HEK293 (cell line): ENCODE results near the gene CLEC4G.

Source experiments
- BCL11B ChIP-seq: fragments of 450-650 bp; formaldehyde crosslinking; IDR thresholded peaks from 2 replicates; pipeline ENCODE4 v1.5.1; 2016; ENCODE audit warnings: low read depth, missing biosample characterization, missing genetic modification characterization
- KLF1 ChIP-seq: fragments of 450-650 bp; formaldehyde crosslinking; IDR thresholded peaks from 2 replicates; pipeline ENCODE4 v1.5.1; 2016; ENCODE audit warnings: missing biosample characterization, missing genetic modification characterization
- ZNF114 ChIP-seq: fragments of 450-650 bp; formaldehyde crosslinking; IDR thresholded peaks from 2 replicates; pipeline ENCODE4 v1.5.0; 2017; ENCODE audit warnings: missing biosample characterization, missing genetic modification characterization
- ZNF121 ChIP-seq: fragments of 450-650 bp; formaldehyde crosslinking; IDR thresholded peaks from 2 replicates; pipeline ENCODE4 v1.5.1; 2016; ENCODE audit warnings: missing biosample characterization, missing genetic modification characterization
- ZNF140 ChIP-seq: fragments of 450-650 bp; formaldehyde crosslinking; IDR thresholded peaks from 2 replicates; pipeline ENCODE4 v1.5.1; 2016; ENCODE audit warnings: missing biosample characterization, missing genetic modification characterization
- ZNF510 ChIP-seq: fragments of 450-650 bp; formaldehyde crosslinking; IDR thresholded peaks from 2 replicates; pipeline ENCODE4 v1.5.1; 2018; ENCODE audit warnings: mild to moderate bottlenecking, missing genetic modification characterization, missing biosample characterization; ENCODE audit not compliant: insufficient replicate concordance
- ZNF560 ChIP-seq: fragments of 450-650 bp; formaldehyde crosslinking; IDR thresholded peaks from 2 replicates; pipeline ENCODE4 v1.5.1; 2017; ENCODE audit warnings: missing biosample characterization, missing genetic modification characterization, borderline replicate concordance
- ZNF76 ChIP-seq: fragments of 450-650 bp; formaldehyde crosslinking; IDR thresholded peaks from 2 replicates; pipeline ENCODE4; 2016; ENCODE audit warnings: low read depth, missing biosample characterization, missing genetic modification characterization, borderline replicate concordance
- TF ChIP-seq, protein P1 (sequence below): fragments of 450-650 bp; formaldehyde crosslinking; IDR thresholded peaks from 2 replicates; pipeline ENCODE4 v1.5.1; 2016; ENCODE audit warnings: missing biosample characterization, missing genetic modification characterization
- TF ChIP-seq, protein P2 (sequence below): fragments of 450-650 bp; formaldehyde crosslinking; IDR thresholded peaks from 2 replicates; pipeline ENCODE4 v1.5.1; 2016; ENCODE audit warnings: missing biosample characterization, missing genetic modification characterization, low read depth

DNA sequence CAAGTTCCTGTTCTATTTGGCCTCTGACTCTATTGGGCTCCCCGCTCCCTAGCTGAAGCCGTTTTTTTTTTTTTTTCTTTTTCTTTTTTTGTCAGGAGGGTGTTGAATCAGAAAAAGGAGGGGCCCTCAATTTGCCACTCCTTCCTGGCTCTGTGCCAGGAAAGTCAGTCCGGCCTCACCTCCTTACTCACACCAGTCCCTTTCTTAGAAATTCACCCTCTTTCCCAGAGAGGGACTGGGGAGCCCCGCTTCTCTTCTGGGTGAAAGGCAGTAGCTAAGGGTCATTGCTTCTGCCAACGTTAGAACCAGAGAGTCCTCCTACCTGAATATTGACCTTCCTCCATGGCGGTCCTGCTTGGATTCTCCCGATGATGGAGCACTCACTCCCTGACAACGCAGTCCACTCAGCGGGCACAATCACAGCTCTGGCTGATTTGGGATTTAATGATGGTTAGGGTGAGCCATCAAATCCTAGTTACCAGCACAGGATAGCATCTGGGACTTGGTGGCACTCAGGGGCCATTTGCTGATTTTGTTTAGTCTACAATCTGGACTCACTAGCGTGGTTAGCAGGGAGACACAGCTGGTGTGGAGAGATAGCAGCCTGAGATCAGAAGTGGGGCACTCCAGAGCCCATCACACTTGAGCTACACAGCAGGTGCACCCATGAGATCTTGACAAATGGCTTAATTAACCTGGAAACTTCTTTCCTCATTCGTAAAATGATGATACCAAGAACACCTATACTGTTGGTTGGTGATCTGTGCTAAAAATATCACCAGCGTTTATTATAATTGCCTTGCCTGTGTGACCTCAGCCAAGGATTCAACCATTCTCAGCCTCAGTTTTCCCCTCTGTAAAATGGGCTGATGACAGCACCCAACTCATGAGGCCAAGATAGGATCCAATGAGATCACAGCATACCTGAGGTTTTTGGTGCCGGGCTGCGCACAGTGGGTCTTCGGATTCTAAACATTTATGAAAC, 32.2 kb downstream of the CLEC4G start:
- TF ChIP-seq KLF1 (tag by site-specific recombination) (peak; percentile 34), ZNF510 (tag by site-specific recombination) (no peak), ZNF121 (no peak), ZNF560 (tag by site-specific recombination) (no peak), ZNF114 (tag by site-specific recombination) (no peak), ZNF76 (tag by site-specific recombination) (no peak), BCL11B (tag by site-specific recombination) (no peak), ZNF140 (tag by site-specific recombination) (no peak)
- TF ChIP-seq, protein P1, sequence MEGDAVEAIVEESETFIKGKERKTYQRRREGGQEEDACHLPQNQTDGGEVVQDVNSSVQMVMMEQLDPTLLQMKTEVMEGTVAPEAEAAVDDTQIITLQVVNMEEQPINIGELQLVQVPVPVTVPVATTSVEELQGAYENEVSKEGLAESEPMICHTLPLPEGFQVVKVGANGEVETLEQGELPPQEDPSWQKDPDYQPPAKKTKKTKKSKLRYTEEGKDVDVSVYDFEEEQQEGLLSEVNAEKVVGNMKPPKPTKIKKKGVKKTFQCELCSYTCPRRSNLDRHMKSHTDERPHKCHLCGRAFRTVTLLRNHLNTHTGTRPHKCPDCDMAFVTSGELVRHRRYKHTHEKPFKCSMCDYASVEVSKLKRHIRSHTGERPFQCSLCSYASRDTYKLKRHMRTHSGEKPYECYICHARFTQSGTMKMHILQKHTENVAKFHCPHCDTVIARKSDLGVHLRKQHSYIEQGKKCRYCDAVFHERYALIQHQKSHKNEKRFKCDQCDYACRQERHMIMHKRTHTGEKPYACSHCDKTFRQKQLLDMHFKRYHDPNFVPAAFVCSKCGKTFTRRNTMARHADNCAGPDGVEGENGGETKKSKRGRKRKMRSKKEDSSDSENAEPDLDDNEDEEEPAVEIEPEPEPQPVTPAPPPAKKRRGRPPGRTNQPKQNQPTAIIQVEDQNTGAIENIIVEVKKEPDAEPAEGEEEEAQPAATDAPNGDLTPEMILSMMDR (tag by site-specific recombination): no peak
- TF ChIP-seq, protein P2, sequence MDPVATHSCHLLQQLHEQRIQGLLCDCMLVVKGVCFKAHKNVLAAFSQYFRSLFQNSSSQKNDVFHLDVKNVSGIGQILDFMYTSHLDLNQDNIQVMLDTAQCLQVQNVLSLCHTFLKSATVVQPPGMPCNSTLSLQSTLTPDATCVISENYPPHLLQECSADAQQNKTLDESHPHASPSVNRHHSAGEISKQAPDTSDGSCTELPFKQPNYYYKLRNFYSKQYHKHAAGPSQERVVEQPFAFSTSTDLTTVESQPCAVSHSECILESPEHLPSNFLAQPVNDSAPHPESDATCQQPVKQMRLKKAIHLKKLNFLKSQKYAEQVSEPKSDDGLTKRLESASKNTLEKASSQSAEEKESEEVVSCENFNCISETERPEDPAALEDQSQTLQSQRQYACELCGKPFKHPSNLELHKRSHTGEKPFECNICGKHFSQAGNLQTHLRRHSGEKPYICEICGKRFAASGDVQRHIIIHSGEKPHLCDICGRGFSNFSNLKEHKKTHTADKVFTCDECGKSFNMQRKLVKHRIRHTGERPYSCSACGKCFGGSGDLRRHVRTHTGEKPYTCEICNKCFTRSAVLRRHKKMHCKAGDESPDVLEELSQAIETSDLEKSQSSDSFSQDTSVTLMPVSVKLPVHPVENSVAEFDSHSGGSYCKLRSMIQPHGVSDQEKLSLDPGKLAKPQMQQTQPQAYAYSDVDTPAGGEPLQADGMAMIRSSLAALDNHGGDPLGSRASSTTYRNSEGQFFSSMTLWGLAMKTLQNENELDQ (tag by site-specific recombination): no peak
